ENCODE measurements around the gene SOX13.

DNA sequence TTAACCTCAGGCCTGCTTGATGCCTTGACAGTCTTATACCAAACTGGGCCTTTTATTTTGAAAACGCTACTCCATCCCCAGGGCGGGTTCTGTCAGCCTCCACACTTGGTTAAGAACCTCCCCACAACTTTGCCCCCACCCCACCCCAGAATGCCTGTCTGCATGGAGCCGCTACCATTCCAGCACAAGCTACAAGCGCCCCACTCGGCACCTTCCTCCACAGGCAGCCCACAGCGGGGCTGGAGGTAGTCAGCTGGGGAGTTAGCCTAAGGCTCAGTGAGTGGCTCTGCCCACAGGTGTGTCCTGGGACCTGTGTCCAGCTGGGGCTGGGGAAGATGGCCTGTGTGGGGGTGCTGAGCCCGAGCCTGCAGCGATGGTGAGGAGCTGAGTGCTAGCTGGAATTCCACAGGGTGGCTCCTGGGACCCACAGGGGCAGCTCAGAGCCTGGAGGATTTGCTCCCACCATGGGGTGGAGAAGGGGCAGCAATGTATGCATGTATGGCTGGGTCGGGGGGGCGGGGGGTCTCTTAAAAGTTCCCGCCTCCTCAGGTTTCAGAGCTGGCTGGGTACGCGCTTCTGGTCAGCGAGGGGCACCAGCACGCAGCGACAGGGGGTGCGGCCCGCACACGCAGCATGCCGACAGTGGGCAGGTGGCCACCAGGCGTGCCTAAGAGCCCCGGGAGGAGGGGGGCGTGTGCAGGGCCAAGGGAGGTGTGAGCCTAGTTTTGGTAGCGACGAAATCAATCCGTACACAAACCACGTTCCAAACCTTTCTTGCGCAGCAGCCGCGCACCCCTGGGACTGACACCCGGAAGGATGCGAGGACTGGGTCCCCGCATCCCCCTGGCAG lies 78.0 kb downstream of the SOX13 start:
- TF ChIP-seq, protein P1, sequence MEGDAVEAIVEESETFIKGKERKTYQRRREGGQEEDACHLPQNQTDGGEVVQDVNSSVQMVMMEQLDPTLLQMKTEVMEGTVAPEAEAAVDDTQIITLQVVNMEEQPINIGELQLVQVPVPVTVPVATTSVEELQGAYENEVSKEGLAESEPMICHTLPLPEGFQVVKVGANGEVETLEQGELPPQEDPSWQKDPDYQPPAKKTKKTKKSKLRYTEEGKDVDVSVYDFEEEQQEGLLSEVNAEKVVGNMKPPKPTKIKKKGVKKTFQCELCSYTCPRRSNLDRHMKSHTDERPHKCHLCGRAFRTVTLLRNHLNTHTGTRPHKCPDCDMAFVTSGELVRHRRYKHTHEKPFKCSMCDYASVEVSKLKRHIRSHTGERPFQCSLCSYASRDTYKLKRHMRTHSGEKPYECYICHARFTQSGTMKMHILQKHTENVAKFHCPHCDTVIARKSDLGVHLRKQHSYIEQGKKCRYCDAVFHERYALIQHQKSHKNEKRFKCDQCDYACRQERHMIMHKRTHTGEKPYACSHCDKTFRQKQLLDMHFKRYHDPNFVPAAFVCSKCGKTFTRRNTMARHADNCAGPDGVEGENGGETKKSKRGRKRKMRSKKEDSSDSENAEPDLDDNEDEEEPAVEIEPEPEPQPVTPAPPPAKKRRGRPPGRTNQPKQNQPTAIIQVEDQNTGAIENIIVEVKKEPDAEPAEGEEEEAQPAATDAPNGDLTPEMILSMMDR (IDR thresholded peaks at IDR 0.05), result no peak
- TF ChIP-seq POLR2A (IDR thresholded peaks at IDR 0.05), result no peak
